Activated T-cell treated with anti-CD3 and anti-CD28 coated beads for 24 hours (primary cell): ENCODE measurements around the gene C16orf74.

ENCODE experiments used
- DNase-seq: peaks from one replicate; pipeline ENCODE4 v3.0.0-alpha.2; 2020; ENCODE audit warnings: low read depth

C16orf74 gene

DNA sequence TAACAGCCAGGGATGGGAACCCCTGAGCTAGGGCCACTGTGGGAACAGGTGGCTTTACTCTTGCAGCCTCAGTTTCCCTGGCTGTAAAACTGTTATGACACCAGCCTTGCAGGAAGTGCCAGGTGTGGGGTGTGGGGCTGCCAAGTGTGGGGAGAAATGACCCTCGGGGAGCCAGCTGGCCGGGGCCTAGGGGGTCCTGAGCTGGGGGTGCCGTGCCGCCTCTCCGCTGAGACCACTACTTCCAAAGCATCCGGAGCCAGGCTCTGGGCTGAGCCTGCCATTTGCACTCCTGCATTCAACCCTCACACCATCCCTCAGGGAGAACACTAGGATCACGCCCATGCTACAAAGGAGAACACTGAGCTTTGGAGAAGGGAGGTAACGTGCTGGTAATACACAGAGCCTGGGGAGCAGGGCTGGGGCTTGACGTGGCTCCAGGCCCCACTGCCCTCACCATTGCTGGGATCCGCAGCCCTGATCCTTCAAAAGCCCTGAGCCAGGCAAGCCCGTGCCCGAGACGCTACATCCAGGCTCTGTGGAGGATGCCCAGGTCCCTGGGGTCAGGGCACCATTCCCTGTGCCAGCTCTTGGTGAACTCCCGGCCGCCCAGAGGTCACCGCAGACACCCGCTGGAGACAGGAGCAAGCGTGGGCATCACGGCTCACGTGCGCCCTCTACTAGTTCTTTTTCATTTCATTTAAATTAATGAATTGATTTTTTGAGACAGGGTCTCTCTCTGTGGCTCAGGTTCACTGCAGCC, 33.3 kb downstream of the C16orf74 start:
- peak; percentile 43 for DNase-seq

DNA sequence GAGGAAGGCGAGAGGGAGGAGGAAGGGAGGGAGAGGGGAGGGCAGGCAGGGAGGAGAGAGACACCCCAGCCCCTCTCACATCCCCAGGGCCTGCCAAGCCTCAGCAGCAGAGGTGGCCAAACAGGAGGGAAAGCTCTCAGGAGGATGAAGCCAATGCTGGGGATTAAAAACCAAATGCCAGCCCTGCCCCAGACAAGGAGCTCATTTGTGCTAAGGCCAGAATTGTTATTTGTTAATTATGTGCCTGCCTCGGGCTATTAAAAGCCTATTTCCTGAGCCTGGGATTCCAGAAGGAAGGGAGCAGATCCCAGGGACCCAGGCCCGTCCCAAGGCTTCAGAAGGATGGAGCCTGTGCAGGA, 34.2 kb downstream of the C16orf74 start:
- no peak for DNase-seq

DNA sequence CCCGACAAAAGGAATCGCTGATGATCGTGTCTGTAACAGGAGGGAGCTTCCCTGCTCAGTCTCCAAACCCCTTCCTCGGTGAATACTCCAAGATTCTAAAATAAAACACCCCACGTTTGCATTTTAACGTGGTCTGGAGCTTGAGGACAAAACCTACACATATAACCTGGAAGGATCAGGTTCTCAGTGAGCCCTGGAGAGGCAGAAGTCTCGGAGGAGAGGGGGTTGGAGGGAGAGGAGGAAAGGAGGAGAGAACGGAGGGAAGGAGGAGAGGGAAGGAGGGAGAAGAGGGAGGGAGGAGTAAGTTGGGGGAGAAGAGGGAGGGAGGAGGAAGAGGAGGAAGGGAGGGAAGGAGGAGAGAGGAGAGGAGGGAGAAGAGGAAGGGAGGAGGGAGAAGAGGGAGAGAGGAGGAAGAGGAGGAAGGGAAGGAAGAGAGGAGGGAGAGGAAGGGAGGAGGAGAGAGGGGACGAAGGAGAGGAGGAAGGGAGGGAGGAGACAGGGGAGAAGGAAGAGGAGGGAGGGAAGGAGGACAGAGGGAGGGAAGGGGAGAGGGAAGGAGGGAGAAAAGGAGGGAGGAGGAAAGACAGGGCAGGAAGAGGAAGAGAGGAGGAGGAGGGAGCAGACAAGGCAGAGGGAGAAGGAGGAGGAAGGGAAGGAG, 34.7 kb downstream of the C16orf74 start:
- DNase-seq: no peak

DNA sequence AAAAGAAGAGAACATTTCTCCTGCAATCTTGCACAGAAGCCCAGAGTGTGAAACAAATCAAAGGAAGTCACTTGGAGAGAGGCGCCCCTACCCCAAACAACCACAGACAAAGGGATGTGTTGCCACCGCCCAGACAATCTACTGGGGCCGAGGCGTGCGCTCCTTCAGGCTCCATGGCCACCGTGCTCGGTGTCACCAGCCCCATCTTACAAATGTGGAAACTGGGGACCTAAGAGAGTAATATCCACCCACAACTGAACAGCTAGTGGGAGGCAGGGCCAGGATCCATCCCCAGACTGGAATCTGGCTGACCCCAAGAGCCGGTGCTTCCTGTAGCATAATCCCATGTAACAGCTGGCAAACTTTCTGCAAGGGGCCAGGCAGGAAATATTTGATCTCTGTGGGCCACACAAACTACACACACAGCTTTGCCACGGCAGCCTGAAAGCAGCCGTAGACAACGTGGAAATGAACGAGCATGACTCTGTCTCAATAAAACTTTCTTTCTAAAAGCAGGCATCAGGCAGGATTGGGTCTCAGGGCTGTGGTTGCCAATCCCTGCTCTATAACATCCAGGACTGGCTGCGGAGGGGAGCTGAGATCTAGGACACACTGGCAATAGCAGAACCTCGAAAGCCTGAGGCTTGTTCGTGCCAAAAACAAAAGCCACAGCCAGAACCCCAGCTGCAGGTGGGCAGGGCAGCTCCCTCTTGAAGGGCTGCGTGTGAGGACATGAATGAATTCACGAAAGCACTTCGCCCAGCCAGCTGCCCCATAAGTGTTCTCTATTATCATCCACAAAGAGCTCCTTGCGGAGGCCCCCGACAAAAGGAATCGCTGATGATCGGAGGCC, 35.5 kb downstream of the C16orf74 start:
- DNase-seq: no peak

DNA sequence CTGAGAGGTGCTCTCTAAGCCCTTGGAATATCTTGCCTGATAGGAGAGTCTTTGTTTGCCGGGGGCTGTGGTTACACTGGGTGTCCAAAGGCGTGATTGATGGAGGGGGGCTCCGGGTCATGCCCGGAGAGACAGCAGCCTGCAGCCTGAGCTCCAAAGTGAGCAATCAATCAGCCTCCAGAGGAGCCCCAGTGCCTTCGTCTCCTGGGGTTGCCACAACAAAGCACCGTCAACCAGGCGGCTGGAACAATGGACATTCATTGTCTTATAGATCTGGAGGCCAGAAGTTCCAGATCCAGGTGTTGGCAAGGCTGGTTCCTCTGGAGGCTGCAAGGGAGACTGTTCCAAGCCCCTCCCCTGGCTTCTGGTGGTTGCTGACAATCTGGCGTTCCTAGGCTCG, 38.1 kb downstream of the C16orf74 start:
- DNase-seq: no peak

DNA sequence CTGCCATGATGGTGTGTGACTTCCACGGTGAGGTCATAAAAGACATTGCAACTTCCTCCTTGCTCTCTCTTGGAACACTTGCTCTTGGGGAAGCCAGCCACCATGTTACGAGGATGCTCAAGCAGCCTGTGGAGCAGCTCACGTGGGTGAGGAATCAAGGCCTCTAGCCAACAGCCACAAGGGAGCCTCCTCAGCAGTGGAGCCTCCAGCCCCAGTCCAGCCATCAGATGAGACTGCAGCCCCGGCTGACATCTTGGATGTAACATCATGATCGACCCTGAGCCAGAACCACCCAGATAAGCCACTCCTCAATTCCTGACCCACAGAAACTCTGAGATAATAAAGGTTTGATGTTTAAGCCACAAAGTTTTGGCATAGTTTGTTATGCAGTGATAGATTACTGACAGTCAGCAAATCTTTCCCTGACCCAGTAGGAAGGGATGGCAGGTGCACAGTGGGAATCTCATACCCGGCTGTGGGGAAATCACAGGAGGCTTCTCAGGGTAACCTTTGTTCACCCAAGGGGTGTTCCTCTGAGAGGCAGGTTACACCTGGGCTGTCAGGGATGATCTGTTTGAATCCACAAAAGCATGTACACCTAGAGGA, 38.8 kb downstream of the C16orf74 start:
- DNase-seq: no peak

DNA sequence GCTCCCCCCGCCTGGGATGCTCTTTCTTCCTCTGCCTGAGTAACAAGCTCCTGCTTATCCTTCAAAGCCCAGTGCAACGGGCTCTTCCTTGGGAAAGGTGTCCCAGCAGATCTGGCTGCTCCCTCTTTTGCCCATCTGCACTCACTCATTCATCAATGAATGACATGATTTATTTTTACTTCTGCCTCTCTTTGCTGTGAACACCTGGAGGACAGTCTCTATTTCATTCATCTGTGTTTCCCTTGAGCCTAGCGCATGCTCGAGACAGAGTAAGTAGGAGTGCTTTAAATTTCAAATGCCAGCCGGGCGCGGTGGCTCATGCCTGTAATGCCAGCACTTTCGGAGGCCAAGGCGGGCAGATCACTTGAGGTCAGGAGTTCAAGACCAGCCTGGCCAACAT, 40.2 kb downstream of the C16orf74 start:
- no peak for DNase-seq

DNA sequence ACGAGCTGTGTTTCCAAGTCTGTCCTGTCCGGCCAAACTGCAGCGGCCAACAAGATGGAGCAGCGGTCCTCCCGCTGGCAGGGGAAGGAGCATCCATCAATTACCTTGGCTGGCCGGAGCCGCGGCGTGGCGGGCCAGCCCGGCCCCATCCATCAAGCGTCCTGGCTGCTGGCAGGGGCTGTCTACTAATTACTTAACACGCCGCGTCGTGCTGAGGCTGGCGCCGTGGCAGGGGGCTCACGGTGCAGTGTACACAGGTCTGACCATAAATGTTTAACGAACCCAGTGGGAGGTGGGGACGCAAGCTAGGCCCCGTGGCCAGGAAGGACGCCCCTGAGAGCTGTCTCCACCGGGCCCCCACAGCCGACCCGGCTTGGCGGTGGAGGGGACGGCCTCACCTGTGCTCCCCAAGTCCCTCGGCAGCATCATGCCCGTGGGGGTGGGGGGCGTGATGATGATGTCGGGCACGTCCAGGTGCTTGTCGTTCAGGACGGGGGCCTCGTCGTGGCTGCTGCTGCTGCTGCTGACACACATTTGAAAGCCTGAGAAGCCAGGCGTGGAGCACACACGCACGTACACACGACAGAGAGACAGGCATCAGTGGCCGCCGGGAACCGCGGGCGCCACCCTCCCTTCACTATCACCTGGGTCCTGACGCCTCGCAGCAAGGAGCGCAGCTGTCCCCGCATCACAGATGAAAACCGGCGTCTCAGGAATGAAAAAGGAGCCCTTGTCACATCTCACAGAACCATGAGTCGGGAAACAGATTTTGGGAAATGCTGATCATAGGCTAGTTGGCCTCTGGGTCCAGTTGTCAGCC, 40.9 kb downstream of the C16orf74 start:
- no peak for DNase-seq

DNA sequence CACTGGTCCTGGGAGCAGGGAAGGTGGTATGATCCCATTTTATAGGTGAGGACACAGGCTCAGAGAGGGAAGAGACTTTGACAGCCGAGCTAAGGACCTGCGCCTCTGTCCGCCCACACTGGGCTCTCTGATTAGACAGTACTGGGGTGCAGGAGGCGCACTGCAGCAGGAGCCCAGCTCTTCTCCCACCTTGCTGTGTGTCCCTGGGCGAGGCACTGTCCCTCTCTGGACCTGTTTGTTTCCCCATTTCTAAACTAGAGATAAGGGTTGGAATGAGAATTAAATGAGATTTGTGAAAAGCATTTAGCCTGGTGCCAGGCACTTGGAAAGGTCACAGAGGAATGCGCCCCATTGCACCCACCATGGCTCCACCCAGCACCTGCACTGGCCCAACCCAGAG, 42.6 kb downstream of the C16orf74 start:
- no peak for DNase-seq

DNA sequence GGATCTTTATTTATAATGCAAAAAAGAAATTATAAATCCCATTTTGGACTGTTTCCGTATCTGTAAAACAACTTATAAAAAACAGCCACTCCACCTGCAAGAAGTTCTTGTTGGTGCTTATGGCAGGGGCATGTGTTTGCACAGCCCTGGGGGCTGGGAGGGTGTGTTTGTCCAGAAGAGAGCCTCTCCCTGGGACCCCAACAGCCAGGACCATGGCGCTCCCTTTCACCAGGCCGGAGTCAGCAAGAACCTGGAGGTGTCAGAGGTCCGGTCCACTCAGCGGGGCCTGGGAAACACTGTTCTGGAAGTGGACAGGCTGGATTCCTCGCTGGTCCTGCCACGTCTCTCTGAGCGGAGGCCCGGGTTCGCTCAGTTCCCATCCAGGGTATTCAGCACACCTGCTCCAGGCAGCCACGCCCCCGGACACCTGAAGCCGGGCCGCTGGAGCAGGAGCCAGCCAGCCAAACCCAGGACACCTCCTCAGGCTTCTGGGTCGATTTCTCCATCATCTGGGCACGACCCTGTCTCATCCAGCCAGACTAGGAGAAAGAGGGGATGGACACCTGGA, 43.3 kb downstream of the C16orf74 start:
- no peak for DNase-seq

DNA sequence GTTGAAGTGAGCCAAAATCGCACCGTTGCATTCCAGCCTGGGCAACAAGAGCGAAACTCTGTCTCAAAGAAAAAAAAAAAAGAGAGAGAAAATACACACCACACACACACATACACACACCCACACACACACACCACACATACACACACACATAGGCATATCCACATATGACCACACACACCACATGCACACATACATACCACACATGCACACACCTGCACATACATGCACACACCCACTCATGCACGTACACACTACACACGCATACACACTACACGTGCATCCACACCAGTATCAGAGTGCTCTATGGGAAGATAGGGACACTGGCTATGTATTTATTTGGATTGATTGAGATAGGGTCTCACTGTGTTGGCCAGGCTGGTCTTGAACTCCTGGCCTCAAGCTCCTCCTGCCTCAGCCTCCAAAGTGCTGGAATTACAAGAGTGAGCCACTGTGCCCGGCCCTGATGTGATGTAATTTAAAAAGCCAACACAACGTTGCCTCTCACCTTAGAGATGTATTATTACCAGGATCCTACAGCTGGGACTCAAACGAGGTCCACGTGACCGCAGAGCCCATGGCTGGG, 44.4 kb downstream of the C16orf74 start:
- no peak for DNase-seq

DNA sequence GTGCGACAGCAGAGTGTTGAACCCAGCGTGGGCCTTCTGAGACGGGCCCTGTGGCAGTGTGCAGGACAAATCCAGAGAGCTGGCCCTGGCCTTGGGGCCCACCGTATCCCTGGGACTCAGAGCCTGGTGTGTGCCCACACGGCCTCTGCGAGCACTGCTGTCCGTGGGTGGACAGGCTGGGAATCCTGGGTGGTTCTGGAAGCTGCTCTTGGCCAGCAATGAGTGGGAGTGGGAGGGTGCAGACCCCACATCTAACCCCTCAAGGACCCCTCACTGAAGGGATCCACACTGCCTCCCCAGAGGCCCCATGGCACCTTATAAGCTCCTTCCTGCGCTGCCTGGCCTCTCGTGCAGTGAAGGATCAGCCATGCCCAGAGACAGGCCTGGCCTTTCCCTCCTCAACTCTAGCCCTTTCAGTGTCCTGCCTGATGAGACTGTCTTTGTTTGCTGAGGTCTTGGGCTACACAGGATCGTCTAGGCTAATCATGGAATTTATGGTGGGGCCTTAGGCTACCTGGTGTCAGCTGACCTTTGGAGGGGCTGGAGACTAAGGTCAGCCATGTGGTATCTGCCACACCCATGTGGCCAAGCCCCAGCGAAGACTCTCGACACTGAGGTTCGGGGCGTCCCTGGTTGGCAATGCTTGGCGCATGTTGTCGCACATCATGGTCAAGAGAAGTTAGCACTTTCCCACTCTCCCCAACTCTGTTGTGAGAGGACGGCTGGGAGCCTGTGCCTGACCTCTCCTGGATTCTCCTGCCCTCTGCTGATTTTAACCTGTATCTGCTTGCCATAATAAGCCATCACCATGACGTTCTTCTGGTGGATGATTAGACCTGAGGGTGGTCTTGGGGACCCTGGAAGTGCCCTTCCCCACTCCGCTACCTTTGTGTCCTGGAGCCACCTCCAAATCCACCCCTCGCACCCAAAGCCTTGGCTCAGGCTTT, 45.7 kb downstream of the C16orf74 start:
- no peak for DNase-seq

DNA sequence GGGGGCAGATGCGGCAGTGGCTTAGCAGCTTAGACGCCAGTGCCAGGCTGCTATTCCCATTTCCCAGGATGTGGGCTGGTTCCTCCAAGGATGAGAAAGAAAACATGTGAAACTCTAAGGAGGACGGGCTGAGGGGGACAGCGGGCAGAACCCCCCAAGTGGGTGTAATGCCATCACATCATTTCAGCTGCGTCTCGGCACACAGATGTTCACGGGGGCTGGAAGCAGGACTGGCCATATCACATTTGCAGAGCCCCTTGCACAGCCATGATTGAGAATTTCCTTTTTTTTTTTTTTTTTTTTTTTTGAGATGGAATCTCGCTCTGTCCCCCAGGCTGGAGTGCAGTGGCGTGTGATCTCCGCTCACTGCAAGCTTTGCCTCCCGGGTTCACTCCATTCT, 46.9 kb downstream of the C16orf74 start:
- no peak for DNase-seq

DNA sequence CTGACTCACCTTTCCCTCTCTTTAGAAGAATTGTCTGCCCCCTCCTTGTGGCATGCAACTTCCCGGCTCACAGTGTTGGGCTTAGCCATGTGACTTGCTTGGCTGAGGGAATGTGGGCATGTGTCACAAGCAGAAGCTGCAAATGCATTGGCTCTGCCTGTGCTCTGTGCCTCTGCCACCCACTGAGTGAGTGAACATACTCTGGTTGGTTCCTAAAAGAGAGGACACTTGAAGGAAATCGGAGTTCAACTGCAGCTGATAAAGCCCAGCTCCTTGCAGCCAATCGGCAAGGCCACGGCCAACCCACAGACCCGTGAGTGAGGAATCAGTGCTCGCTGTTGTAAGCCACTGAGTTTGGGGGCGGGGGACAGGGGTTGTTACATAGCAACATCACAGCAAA, 51.3 kb downstream of the C16orf74 start:
- DNase-seq: no peak

DNA sequence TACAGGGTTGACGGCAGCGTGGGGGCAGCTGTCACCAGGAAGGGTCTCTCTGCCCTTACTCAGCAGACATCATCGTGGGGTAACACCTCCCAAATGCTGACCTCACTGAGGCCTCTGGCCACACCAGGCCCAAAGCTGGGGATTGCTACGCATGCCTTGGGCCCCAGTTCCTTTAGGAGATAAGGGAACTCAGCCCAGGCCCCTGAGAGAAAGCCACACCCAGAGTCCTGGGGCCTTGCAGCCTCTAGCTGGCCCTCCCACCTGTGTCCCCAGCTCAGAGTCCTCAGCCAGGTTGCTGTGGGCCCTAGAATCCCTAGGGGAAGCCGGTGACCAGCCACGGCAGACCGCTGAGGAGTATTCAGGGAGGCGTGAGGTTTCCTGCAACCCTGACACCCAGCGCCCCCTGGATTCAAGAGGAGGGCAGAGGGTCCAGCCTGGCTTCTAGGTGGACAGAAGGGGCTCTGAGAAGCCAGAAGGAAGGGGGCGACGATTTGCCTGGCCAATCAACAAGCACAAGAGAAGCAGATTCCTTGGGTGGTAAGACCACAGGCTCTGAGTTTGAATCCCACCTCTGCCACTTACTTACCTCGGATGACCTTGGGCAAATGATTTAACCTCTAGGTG, 51.8 kb downstream of the C16orf74 start:
- no peak for DNase-seq

DNA sequence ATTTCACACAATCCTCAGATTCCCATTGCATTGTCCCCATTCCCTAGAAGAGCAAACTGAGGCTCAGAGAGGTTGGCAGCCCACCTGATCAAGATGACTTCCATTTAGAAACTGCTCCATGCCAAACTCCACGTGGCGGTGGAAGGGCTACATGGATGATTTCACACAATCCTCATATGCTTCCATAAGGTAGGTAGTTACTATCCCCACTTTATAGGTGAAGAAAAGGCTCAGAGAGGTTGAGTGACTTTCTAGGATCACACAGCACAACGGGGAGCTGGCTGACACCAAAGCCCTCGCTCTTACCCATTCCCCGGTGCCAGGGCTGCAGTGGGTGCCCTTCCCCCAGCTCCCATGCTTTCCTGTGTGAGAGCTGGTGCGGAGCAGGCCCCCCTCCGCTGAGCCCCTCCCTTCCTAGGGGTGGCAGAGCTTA, 52.4 kb downstream of the C16orf74 start:
- DNase-seq: no peak

DNA sequence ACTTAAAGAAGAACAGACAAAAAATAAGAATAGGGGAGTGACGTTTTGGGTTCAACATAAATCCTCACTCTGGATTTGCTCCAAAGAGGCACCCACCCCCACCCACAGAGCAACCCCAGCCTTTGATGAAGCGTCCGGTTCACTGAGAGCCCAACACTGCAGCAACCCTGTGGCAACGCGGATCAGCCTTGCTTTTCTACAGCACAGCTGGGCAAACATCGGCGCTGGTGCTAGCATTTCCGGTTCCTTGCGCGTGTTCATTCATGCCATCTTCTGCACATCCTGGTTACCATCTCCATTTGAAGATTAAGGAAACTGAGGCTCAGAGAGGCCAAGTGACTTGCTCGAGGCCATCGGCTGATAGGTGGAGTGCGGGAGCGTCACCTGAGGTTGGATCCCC, 53.5 kb downstream of the C16orf74 start:
- no peak for DNase-seq

DNA sequence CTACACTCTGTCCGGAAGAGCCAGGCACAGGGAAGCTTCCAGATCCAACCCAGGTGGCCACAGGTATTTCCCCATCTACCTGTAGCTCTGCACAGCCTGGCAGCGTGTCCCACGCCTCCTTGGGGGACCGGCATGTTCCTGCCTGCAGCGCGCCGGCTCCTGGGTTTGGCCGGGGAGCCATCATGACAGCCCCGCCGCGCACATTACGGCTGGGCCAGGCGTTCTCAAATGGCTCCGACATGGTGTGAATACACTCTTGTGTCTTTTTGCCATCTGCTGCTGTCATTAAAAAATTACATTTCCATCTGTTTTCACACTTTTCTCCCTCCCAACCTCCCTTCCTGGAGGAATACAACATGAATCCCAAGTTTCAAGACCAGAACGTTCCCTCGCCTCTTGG, 54.1 kb downstream of the C16orf74 start:
- no peak for DNase-seq
